ENCODE data around the gene KREMEN1.

Gene KREMEN1

GRCh38 chr22:29121124-29121523, 48.3 kb downstream of the KREMEN1 start:
- no peak overlapping the region for H3K4me3 ChIP-seq (ENCODE audit: control insufficient read depth, low read depth, low read length)
- DNase-seq (ENCODE audit: low read depth), result no peak
- no peak for TF ChIP-seq CTCF (IDR thresholded peaks at IDR 0.05; ENCODE audit: control insufficient read depth, insufficient read depth, low read depth, low read length, missing control alignments)

GRCh38 chr22:29122041-29122440, 49.2 kb downstream of the KREMEN1 start:
- no peak overlapping the region for H3K4me3 ChIP-seq (ENCODE audit: control insufficient read depth, low read depth, low read length)
- no peak for DNase-seq (ENCODE audit: low read depth)
- no peak for TF ChIP-seq CTCF (IDR thresholded peaks at IDR 0.05; ENCODE audit: control insufficient read depth, insufficient read depth, low read depth, low read length, missing control alignments)

- TF ChIP-seq CTCF (IDR thresholded peaks at IDR 0.05; ENCODE audit: control insufficient read depth, insufficient read depth, low read depth, low read length, missing control alignments), result no peak
- DNase-seq (ENCODE audit: low read depth), result no peak
- H3K4me3 ChIP-seq (ENCODE audit: control insufficient read depth, low read depth, low read length), result no peak overlapping the region
Observed at GRCh38 chr22:29124777-29125442, 52.1 kb downstream of the KREMEN1 start.

- no peak for DNase-seq (ENCODE audit: low read depth)
- no peak for TF ChIP-seq CTCF (IDR thresholded peaks at IDR 0.05; ENCODE audit: control insufficient read depth, insufficient read depth, low read depth, low read length, missing control alignments)
- H3K4me3 ChIP-seq (ENCODE audit: control insufficient read depth, low read depth, low read length), result no peak overlapping the region
Observed at GRCh38 chr22:29125443-29125778, 52.6 kb downstream of the KREMEN1 start.

GRCh38 chr22:29125844-29126243, 53.0 kb downstream of the KREMEN1 start:
- DNase-seq (ENCODE audit: low read depth), result no peak
- no peak for TF ChIP-seq CTCF (IDR thresholded peaks at IDR 0.05; ENCODE audit: control insufficient read depth, insufficient read depth, low read depth, low read length, missing control alignments)
- H3K4me3 ChIP-seq (ENCODE audit: control insufficient read depth, low read depth, low read length), result no peak overlapping the region

- no peak overlapping the region for H3K4me3 ChIP-seq (ENCODE audit: control insufficient read depth, low read depth, low read length)
- no peak for DNase-seq (ENCODE audit: low read depth)
- no peak for TF ChIP-seq CTCF (IDR thresholded peaks at IDR 0.05; ENCODE audit: control insufficient read depth, insufficient read depth, low read depth, low read length, missing control alignments)
Observed at GRCh38 chr22:29126670-29127395, 54.0 kb downstream of the KREMEN1 start.
